Renal cortex interstitium (tissue), 15 donors: Measurements from ENCODE around the gene POLR2F. TPM values are rescaled to one million over a fixed set of nuclear protein-coding genes. Genes with fewer than 3 reads are reported as not detected.

Experiments
- DNase-seq, 11 donors: peaks; one replicate each; pipeline ENCODE4 v3.0.0-alpha.2; 2013; ENCODE audit warnings: low read depth in 9 of 11, low spot score in 4 of 11; ENCODE audit errors: extremely low read depth in 1 of 11
- long read RNA-seq, 16 experiments: transcript quantifications; one replicate each; lab custom pipeline, GENCODE V29; 2026
- polyA plus RNA-seq, 3 donors: library from polyadenylated mRNA; unstranded; fragments of 120-200 nt; gene quantifications; one replicate each; pipeline ENCODE4 v1.2.1, GENCODE V29; 2013; ENCODE audit not compliant: insufficient read length in 3 of 3

The POLR2F gene
- polyA plus RNA-seq: 10 to 100 TPM; 65.2 to 86.6 (median 69.3) TPM
- long read RNA-seq, donor 1, transcript POLR2F-205 (5 exons, 2,106 nt): major isoform, 52 of 53 reads
- long read RNA-seq, donor 1, partial matches to known transcripts: 0 of 53 reads
- long read RNA-seq, donor 1, other reads (novel, unspliced or antisense): 0 of 53 reads
- long read RNA-seq, donor 2, transcript POLR2F-205 (5 exons, 2,106 nt): major isoform, 45 of 52 reads
- long read RNA-seq, donor 2, partial matches to known transcripts: 6 of 52 reads
- long read RNA-seq, donor 2, other reads (novel, unspliced or antisense): 0 of 52 reads
- long read RNA-seq, donor 3, transcript POLR2F-205 (5 exons, 2,106 nt): major isoform, 116 of 141 reads
- long read RNA-seq, donor 3, partial matches to known transcripts: 5 of 141 reads
- long read RNA-seq, donor 3, other reads (novel, unspliced or antisense): 9 of 141 reads
- long read RNA-seq, donor 4, transcript POLR2F-205 (5 exons, 2,106 nt): major isoform, 51 of 55 reads
- long read RNA-seq, donor 4, partial matches to known transcripts: 0 of 55 reads
- long read RNA-seq, donor 4, other reads (novel, unspliced or antisense): 0 of 55 reads
- long read RNA-seq, donor 5, transcript POLR2F-213 (4 exons, 760 nt): minor isoform, 5 of 105 reads
- long read RNA-seq, donor 5, transcript POLR2F-205 (5 exons, 2,106 nt): major isoform, 90 of 105 reads
- long read RNA-seq, donor 5, partial matches to known transcripts: 0 of 105 reads
- long read RNA-seq, donor 5, other reads (novel, unspliced or antisense): 6 of 105 reads
- long read RNA-seq, donor 6, transcript POLR2F-205 (5 exons, 2,106 nt): major isoform, 63 of 75 reads
- long read RNA-seq, donor 6, partial matches to known transcripts: 6 of 75 reads
- long read RNA-seq, donor 6, other reads (novel, unspliced or antisense): 0 of 75 reads
- long read RNA-seq, donor 7, transcript POLR2F-205 (5 exons, 2,106 nt): major isoform, 84 of 108 reads
- long read RNA-seq, donor 7, partial matches to known transcripts: 15 of 108 reads
- long read RNA-seq, donor 7, other reads (novel, unspliced or antisense): 0 of 108 reads
- long read RNA-seq, donor 8, transcript POLR2F-205 (5 exons, 2,106 nt): major isoform, 88 of 111 reads
- long read RNA-seq, donor 8, partial matches to known transcripts: 18 of 111 reads
- long read RNA-seq, donor 8, other reads (novel, unspliced or antisense): 0 of 111 reads
- long read RNA-seq, donor 9, transcript POLR2F-205 (5 exons, 2,106 nt): major isoform, 67 of 78 reads
- long read RNA-seq, donor 9, partial matches to known transcripts: 0 of 78 reads
- long read RNA-seq, donor 9, other reads (novel, unspliced or antisense): 7 of 78 reads
- long read RNA-seq, donor 10, transcript POLR2F-205 (5 exons, 2,106 nt): major isoform, 61 of 77 reads
- long read RNA-seq, donor 10, partial matches to known transcripts: 5 of 77 reads
- long read RNA-seq, donor 10, other reads (novel, unspliced or antisense): 6 of 77 reads
- long read RNA-seq, donor 11, transcript POLR2F-205 (5 exons, 2,106 nt): major isoform, 51 of 59 reads
- long read RNA-seq, donor 11, partial matches to known transcripts: 7 of 59 reads
- long read RNA-seq, donor 11, other reads (novel, unspliced or antisense): 0 of 59 reads
- long read RNA-seq, donor 12, transcript POLR2F-205 (5 exons, 2,106 nt): major isoform, 32 of 34 reads
- long read RNA-seq, donor 12, partial matches to known transcripts: 0 of 34 reads
- long read RNA-seq, donor 12, other reads (novel, unspliced or antisense): 0 of 34 reads
- long read RNA-seq, donor 13, transcript POLR2F-205 (5 exons, 2,106 nt): major isoform, 154 of 198 reads
- long read RNA-seq, donor 13, partial matches to known transcripts: 27 of 198 reads
- long read RNA-seq, donor 13, other reads (novel, unspliced or antisense): 11 of 198 reads
- long read RNA-seq, donor 14, transcript POLR2F-205 (5 exons, 2,106 nt): major isoform, 65 of 68 reads
- long read RNA-seq, donor 14, partial matches to known transcripts: 0 of 68 reads
- long read RNA-seq, donor 14, other reads (novel, unspliced or antisense): 0 of 68 reads
- long read RNA-seq, donor 15, transcript POLR2F-205 (5 exons, 2,106 nt): major isoform, 25 of 27 reads
- long read RNA-seq, donor 15, partial matches to known transcripts: 0 of 27 reads
- long read RNA-seq, donor 15, other reads (novel, unspliced or antisense): 0 of 27 reads
- long read RNA-seq, donor 16, transcript POLR2F-205 (5 exons, 2,106 nt): major isoform, 136 of 164 reads
- long read RNA-seq, donor 16, partial matches to known transcripts: 13 of 164 reads
- long read RNA-seq, donor 16, other reads (novel, unspliced or antisense): 8 of 164 reads

GRCh38 chr22:37953437-37954179 is at the start of gene POLR2F, which contains the start of gene C22orf23:
Gene POLR2F, plus strand, starts transcription at chr22:37953699. Its CDS starts 89 bp downstream, at chr22:37953788.
Gene C22orf23, minus strand, starts transcription at chr22:37953601. Its CDS starts 452 bp downstream, at chr22:37953149.
- peak; percentile 88 to 96 (median 94) for DNase-seq

GRCh38 chr22:37904572-37905533 is 48.6 kb upstream of the POLR2F start:
- DNase-seq: no peak

- peak in 3 of 11 donors; percentile 50 to 62 (median 57) for DNase-seq
Observed at GRCh38 chr22:37905534-37906363, 47.8 kb upstream of the POLR2F start, which contains the start of gene MICALL1. Gene MICALL1, plus strand, starts transcription at chr22:37906297. Its CDS starts 126 bp downstream, at chr22:37906423.

- no peak for DNase-seq
Observed at GRCh38 chr22:37906364-37907008, 47.0 kb upstream of the POLR2F start.

GRCh38 chr22:37907036-37907954 is 46.2 kb upstream of the POLR2F start:
- DNase-seq: no peak

- DNase-seq: no peak
Observed at GRCh38 chr22:37909766-37910165, 43.7 kb upstream of the POLR2F start.

- no peak for DNase-seq
Observed at GRCh38 chr22:37910890-37911672, 42.4 kb upstream of the POLR2F start.

GRCh38 chr22:37911697-37912096 is 41.8 kb upstream of the POLR2F start:
- no peak for DNase-seq

- no peak for DNase-seq
Observed at GRCh38 chr22:37912171-37912570, 41.3 kb upstream of the POLR2F start.

- DNase-seq: no peak
Observed at GRCh38 chr22:37913233-37913721, 40.2 kb upstream of the POLR2F start.

- DNase-seq: no peak
Observed at GRCh38 chr22:37916311-37916710, 37.2 kb upstream of the POLR2F start.
